ENCODE measurements around the gene PSMD6. TPM values are rescaled to one million over a fixed set of nuclear protein-coding genes. Genes with fewer than 3 reads are reported as not detected.

PSMD6 gene
- total and polyA plus RNA-seq, 2 donors from 2014 or later: 62.7 to 78.0 TPM

GRCh38 chr3:63980019-63980418 lies 43.3 kb downstream of the PSMD6 start:
- TF ChIP-seq, protein P1, sequence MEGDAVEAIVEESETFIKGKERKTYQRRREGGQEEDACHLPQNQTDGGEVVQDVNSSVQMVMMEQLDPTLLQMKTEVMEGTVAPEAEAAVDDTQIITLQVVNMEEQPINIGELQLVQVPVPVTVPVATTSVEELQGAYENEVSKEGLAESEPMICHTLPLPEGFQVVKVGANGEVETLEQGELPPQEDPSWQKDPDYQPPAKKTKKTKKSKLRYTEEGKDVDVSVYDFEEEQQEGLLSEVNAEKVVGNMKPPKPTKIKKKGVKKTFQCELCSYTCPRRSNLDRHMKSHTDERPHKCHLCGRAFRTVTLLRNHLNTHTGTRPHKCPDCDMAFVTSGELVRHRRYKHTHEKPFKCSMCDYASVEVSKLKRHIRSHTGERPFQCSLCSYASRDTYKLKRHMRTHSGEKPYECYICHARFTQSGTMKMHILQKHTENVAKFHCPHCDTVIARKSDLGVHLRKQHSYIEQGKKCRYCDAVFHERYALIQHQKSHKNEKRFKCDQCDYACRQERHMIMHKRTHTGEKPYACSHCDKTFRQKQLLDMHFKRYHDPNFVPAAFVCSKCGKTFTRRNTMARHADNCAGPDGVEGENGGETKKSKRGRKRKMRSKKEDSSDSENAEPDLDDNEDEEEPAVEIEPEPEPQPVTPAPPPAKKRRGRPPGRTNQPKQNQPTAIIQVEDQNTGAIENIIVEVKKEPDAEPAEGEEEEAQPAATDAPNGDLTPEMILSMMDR (IDR thresholded peaks at IDR 0.05; ENCODE audit: borderline replicate concordance, extremely low read depth, insufficient read depth): no peak

DNA sequence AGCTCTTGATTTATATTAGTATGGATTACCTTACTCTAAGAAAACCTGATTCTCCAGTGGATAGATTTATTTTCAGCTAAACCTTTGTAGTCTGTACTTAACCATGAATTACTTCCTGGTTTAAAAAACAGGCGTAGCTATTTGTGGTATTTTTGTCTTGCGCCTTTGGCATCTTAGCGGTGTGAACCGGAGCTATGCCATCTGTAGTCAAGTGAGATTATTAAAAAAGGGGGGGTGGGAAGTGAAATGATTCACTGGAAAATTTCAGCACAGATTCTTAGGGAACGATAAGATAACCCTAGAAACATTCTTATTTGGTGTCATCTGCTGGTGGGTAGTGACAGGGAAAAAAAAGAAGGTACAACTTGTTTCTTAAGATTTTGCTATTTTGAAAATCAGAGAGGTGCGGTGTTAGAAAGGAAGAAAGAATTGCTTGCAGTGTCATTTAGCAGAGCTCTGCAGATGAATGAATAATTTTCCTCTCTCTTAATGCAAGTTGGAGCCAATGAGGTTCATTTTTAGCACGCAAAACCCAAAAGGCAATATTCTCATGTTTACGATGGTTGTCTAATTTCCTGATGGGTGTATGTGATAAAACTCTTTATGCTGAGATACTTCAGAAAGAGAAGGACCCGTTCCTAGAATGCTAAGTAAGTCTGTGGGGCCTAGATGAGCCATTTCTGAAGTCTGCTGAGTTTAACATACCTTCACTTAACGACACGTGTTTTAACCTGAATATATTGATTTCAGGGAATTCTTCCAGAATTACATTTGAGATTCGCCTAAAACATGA lies 44.0 kb downstream of the PSMD6 start:
- Histone ChIP-seq H3K27me3 (ENCODE audit: control insufficient read depth, insufficient read depth, low read length) (no peaks in the 10 kb centered on the region), H3K9ac (ENCODE audit: low read length in 3 of 3) (no peak overlapping the region), H3K27ac (ENCODE audit: low read depth in 2 of 2, low read length in 2 of 2) (peak overlapping the region in 1 of 2 donors; percentile 51), H3K4me1 (ENCODE audit: control insufficient read depth in 2 of 3, insufficient read depth in 2 of 3, low read depth in 1 of 3, low read length in 3 of 3) (peaks cover 0 to 18% (median 8%) of the 10 kb centered on the region in 3 donors), H3K9me3 (ENCODE audit: control insufficient read depth in 2 of 3, insufficient read depth in 1 of 3, low read length in 3 of 3) (no peaks in the 10 kb centered on the region), H3K36me3 (ENCODE audit: control insufficient read depth in 2 of 3, insufficient read depth in 3 of 3, low read length in 3 of 3) (peaks cover 10 to 24% (median 10%) of the 10 kb centered on the region in 3 donors), H3K4me3 (ENCODE audit: low read length in 3 of 3) (no peak overlapping the region)
- peak; percentile 63 for FAIRE-seq
- intact Hi-C loops (cut with DNase I): no loop called here
- TF ChIP-seq, protein P1 (IDR thresholded peaks at IDR 0.05; ENCODE audit: borderline replicate concordance, extremely low read depth, insufficient read depth): no peak
- DNase-seq: peak in 1 of 5 donors; percentile 49

More at GRCh38 chr3:63980019-63980418, 43.3 kb downstream of the PSMD6 start:
- DNase-seq (no peak), FAIRE-seq (no peak)
- Histone ChIP-seq H3K36me3 (ENCODE audit: control insufficient read depth in 2 of 3, insufficient read depth in 3 of 3, low read length in 3 of 3) (peaks cover 10 to 24% (median 16%) of the 10 kb centered on the region in 3 donors), H3K27ac (ENCODE audit: low read depth in 2 of 2, low read length in 2 of 2) (no peak overlapping the region), H3K9me3 (ENCODE audit: control insufficient read depth in 2 of 3, insufficient read depth in 1 of 3, low read length in 3 of 3) (no peaks in the 10 kb centered on the region), H3K4me1 (ENCODE audit: control insufficient read depth in 2 of 3, insufficient read depth in 2 of 3, low read depth in 1 of 3, low read length in 3 of 3) (peaks cover 0 to 18% (median 8%) of the 10 kb centered on the region in 3 donors), H3K27me3 (ENCODE audit: control insufficient read depth, insufficient read depth, low read length) (no peaks in the 10 kb centered on the region), H3K9ac (ENCODE audit: low read length in 3 of 3) (no peak overlapping the region), H3K4me3 (ENCODE audit: low read length in 3 of 3) (no peak overlapping the region)
- intact Hi-C loops (cut with DNase I): no loop called here

- DNase-seq: peak in 1 of 5 donors; percentile 21
- no peaks in the 10 kb centered on the region for H3K27me3 ChIP-seq (ENCODE audit: control insufficient read depth, insufficient read depth, low read length)
- intact Hi-C loops (cut with DNase I): no loop called here
- H3K9ac ChIP-seq (ENCODE audit: low read length in 3 of 3): no peak overlapping the region
- peaks cover 10 to 20% (median 10%) of the 10 kb centered on the region in 3 donors for H3K36me3 ChIP-seq (ENCODE audit: control insufficient read depth in 2 of 3, insufficient read depth in 3 of 3, low read length in 3 of 3)
- peaks cover 0 to 18% (median 8%) of the 10 kb centered on the region in 3 donors for H3K4me1 ChIP-seq (ENCODE audit: control insufficient read depth in 2 of 3, insufficient read depth in 2 of 3, low read depth in 1 of 3, low read length in 3 of 3)
- TF ChIP-seq, protein P1 (IDR thresholded peaks at IDR 0.05; ENCODE audit: borderline replicate concordance, extremely low read depth, insufficient read depth): no peak
- H3K27ac ChIP-seq (ENCODE audit: low read depth in 2 of 2, low read length in 2 of 2): no peak overlapping the region
- H3K4me3 ChIP-seq (ENCODE audit: low read length in 3 of 3): no peak overlapping the region
- FAIRE-seq: no peak
- no peaks in the 10 kb centered on the region for H3K9me3 ChIP-seq (ENCODE audit: control insufficient read depth in 2 of 3, insufficient read depth in 1 of 3, low read length in 3 of 3)
Observed at GRCh38 chr3:63977893-63978292, 45.4 kb downstream of the PSMD6 start.
